ENCODE results near the gene SAXO2. TPM values are rescaled to one million over a fixed set of nuclear protein-coding genes. Genes with fewer than 3 reads are reported as not detected.
"Not testable (repeated sequence)": the region's sequence is repeated elsewhere in the genome, so short reads cannot be mapped to it uniquely, and the experiment has no call there.

The SAXO2 gene
- total and polyA plus RNA-seq, 8 donors, result 1.4 to 21.6 (median 11.9) TPM

GRCh38 chr15:82306791-82307713 is 44.4 kb downstream of the SAXO2 start:
- H3K36me3 ChIP-seq, result no peaks in the 10 kb centered on the region
- DNase-seq (no peak), ATAC-seq (no peak)
- intact Hi-C loops (cut with DNase I), result no loop called here
- H3K9me3 ChIP-seq, result no peaks in the 10 kb centered on the region
- no peak overlapping the region for H3K27ac ChIP-seq
- H3K4me1 ChIP-seq, result no peaks in the 10 kb centered on the region
- no peak overlapping the region for H3K4me3 ChIP-seq
- TF ChIP-seq CTCF (IDR thresholded peaks at IDR 0.05), result no peak
- H3K27me3 ChIP-seq, result no peaks in the 10 kb centered on the region

- Histone ChIP-seq H3K4me3 (no peak overlapping the region), H3K27me3 (no peaks in the 10 kb centered on the region), H3K9me3 (no peaks in the 10 kb centered on the region), H3K4me1 (no peaks in the 10 kb centered on the region), H3K27ac (no peak overlapping the region), H3K36me3 (no peaks in the 10 kb centered on the region)
- TF ChIP-seq CTCF (IDR thresholded peaks at IDR 0.05), result no peak
- intact Hi-C loops (cut with DNase I), result no loop called here
- ATAC-seq (no peak), DNase-seq (no peak)
Observed at GRCh38 chr15:82307714-82308081, 45.1 kb downstream of the SAXO2 start.

GRCh38 chr15:82309802-82310201 is 47.2 kb downstream of the SAXO2 start:
- DNase-seq, result no peak
- H3K36me3 ChIP-seq, result no peaks in the 10 kb centered on the region
- no peaks in the 10 kb centered on the region for H3K27me3 ChIP-seq
- no peaks in the 10 kb centered on the region for H3K4me1 ChIP-seq
- no peak for ATAC-seq
- no peak for TF ChIP-seq CTCF (IDR thresholded peaks at IDR 0.05)
- H3K9me3 ChIP-seq, result no peaks in the 10 kb centered on the region
- H3K27ac ChIP-seq, result no peak overlapping the region
- H3K4me3 ChIP-seq, result no peak overlapping the region
- intact Hi-C loops (cut with DNase I), result no loop called here

GRCh38 chr15:82311321-82311720 is 48.7 kb downstream of the SAXO2 start:
- ATAC-seq; H3K27me3 ChIP-seq; H3K36me3 ChIP-seq; intact Hi-C loops (cut with DNase I); H3K4me3 ChIP-seq; DNase-seq; H3K27ac ChIP-seq; H3K9me3 ChIP-seq; H3K4me1 ChIP-seq: not testable (repeated sequence)

GRCh38 chr15:82312586-82313349 is 50.1 kb downstream of the SAXO2 start:
- H3K9me3 ChIP-seq, result no peaks in the 10 kb centered on the region
- TF ChIP-seq CTCF (IDR thresholded peaks at IDR 0.05), result no peak
- intact Hi-C loops (cut with DNase I), result no loop called here
- H3K4me3 ChIP-seq, result no peak overlapping the region
- ATAC-seq (no peak), DNase-seq (no peak)
- no peak overlapping the region for H3K27ac ChIP-seq
- no peaks in the 10 kb centered on the region for H3K36me3 ChIP-seq
- no peaks in the 10 kb centered on the region for H3K4me1 ChIP-seq
- H3K27me3 ChIP-seq, result no peaks in the 10 kb centered on the region
